H9 (cell line): ENCODE results near the gene ITGB2. TPM values are rescaled to one million over a fixed set of nuclear protein-coding genes. Genes with fewer than 3 reads are reported as not detected.

ENCODE experiments used
- DNase-seq: peaks from one replicate; pipeline ENCODE4 v3.0.0-alpha.2; 2017
- H2AFZ ChIP-seq: one replicate; pipeline ENCODE4 v1.6.1; 2013; ENCODE audit warnings: mild to moderate bottlenecking, low read length, control low read depth, moderate library complexity
- H2AK5ac ChIP-seq: 2 replicates; pipeline ENCODE4 v1.6.1; 2013; ENCODE audit warnings: low read length, control low read depth, mixed read lengths; ENCODE audit not compliant: insufficient read length
- H2BK120ac ChIP-seq: one replicate; pipeline ENCODE4 v1.6.1; 2013; ENCODE audit warnings: low read depth, mild to moderate bottlenecking, low read length, control low read depth, inconsistent platforms; ENCODE audit not compliant: poor library complexity, severe bottlenecking
- H2BK12ac ChIP-seq: 2 replicates; pipeline ENCODE4 v1.6.1; 2013; ENCODE audit warnings: low read length, control low read depth, mixed read lengths, low read depth; ENCODE audit not compliant: insufficient read length
- H2BK15ac ChIP-seq: 2 replicates; pipeline ENCODE4 v1.6.1; 2013; ENCODE audit warnings: low read depth, low read length, control low read depth
- H2BK20ac ChIP-seq: one replicate; pipeline ENCODE4 v1.6.1; 2013; ENCODE audit warnings: low read depth, mild to moderate bottlenecking, low read length, control low read depth, inconsistent platforms; ENCODE audit not compliant: poor library complexity, severe bottlenecking
- H2BK5ac ChIP-seq: 2 replicates; pipeline ENCODE4 v1.6.1; 2013; ENCODE audit warnings: low read length, control low read depth, mixed read lengths; ENCODE audit not compliant: insufficient read length
- H3K14ac ChIP-seq: 2 replicates; pipeline ENCODE4 v1.6.1; 2013; ENCODE audit warnings: low read length, control low read depth; ENCODE audit not compliant: insufficient read depth
- H3K18ac ChIP-seq: 2 replicates; pipeline ENCODE4 v1.6.1; 2013; ENCODE audit warnings: low read depth, mild to moderate bottlenecking, mixed read lengths, low read length, control low read depth; ENCODE audit not compliant: insufficient read length
- H3K23ac ChIP-seq: 2 replicates; pipeline ENCODE4 v1.6.1; 2013; ENCODE audit warnings: low read length, control low read depth, mixed read lengths, low read depth; ENCODE audit not compliant: insufficient read length
- H3K23me2 ChIP-seq: 2 replicates; pipeline ENCODE4 v1.6.1; 2013; ENCODE audit warnings: low read depth, mild to moderate bottlenecking, mixed read lengths, low read length, control low read depth; ENCODE audit not compliant: insufficient read length, poor library complexity, severe bottlenecking
- H3K27ac ChIP-seq: 2 replicates; pipeline ENCODE4 v1.5.1; 2013; ENCODE audit warnings: low read length, control low read depth, mixed read lengths, low read depth; ENCODE audit not compliant: insufficient read length
- H3K27me3 ChIP-seq: 2 replicates; pipeline ENCODE4 v1.6.1; 2013; ENCODE audit warnings: low read length, control low read depth, inconsistent platforms; ENCODE audit not compliant: insufficient read depth
- H3K4ac ChIP-seq: 2 replicates; pipeline ENCODE4 v1.6.1; 2013; ENCODE audit warnings: low read depth, mild to moderate bottlenecking, control low read depth, inconsistent platforms, low read length, moderate library complexity
- H3K4me1 ChIP-seq: 2 replicates; pipeline ENCODE4 v1.6.1; 2013; ENCODE audit warnings: low read length, control low read depth, inconsistent platforms; ENCODE audit not compliant: insufficient read depth
- H3K4me2 ChIP-seq: 2 replicates; pipeline ENCODE4 v1.6.1; 2013; ENCODE audit warnings: low read length, control low read depth, mixed read lengths; ENCODE audit not compliant: insufficient read length, insufficient read depth
- H3K56ac ChIP-seq: 2 replicates; pipeline ENCODE4 v1.6.1; 2013; ENCODE audit warnings: low read depth, mild to moderate bottlenecking, mixed read lengths, low read length, control low read depth; ENCODE audit not compliant: insufficient read length
- H3K79me1 ChIP-seq: 2 replicates; pipeline ENCODE4 v1.6.1; 2013; ENCODE audit warnings: low read depth, mild to moderate bottlenecking, moderate library complexity, low read length, control low read depth, inconsistent platforms; ENCODE audit not compliant: insufficient read depth, poor library complexity, severe bottlenecking
- H3K79me2 ChIP-seq: 2 replicates; pipeline ENCODE4 v1.6.1; 2013; ENCODE audit warnings: low read length, control low read depth, inconsistent platforms; ENCODE audit not compliant: insufficient read depth
- H3K9ac ChIP-seq: 2 replicates; pipeline ENCODE4 v1.6.1; 2013; ENCODE audit warnings: low read length, control low read depth, mixed read lengths; ENCODE audit not compliant: insufficient read length; ENCODE audit errors: extremely low read depth
- H3K9me3 ChIP-seq: one replicate; pipeline ENCODE4 v1.6.1; 2013; ENCODE audit warnings: low read depth, low read length, inconsistent platforms; ENCODE audit not compliant: control insufficient read depth
- H3T11ph ChIP-seq: one replicate; pipeline ENCODE4 v1.6.1; 2013; ENCODE audit warnings: mild to moderate bottlenecking, low read length, control low read depth, inconsistent platforms
- H4K20me1 ChIP-seq: one replicate; pipeline ENCODE4 v1.6.1; 2013; ENCODE audit not compliant: control insufficient read depth, insufficient read length, insufficient read depth
- H4K5ac ChIP-seq: 2 replicates; pipeline ENCODE4 v1.6.1; 2013; ENCODE audit warnings: low read depth, mild to moderate bottlenecking, mixed read lengths, low read length, control low read depth; ENCODE audit not compliant: insufficient read length
- H4K8ac ChIP-seq: replicated peaks from 2 replicates; pipeline ENCODE4 v1.6.1; 2013; ENCODE audit warnings: low read length, control low read depth, mixed read lengths, low read depth; ENCODE audit not compliant: insufficient read length
- H4K91ac ChIP-seq: 2 replicates; pipeline ENCODE4 v1.6.1; 2013; ENCODE audit warnings: low read depth, mild to moderate bottlenecking, moderate library complexity, mixed read lengths, low read length, control low read depth; ENCODE audit not compliant: insufficient read length
- H3K27ac Mint-ChIP-seq, 3 experiments: 2 replicates in 2 of 3; 3 replicates in 1 of 3; pipeline ENCODE4 v1.8.0; 2020 to 2021; ENCODE audit warnings: mixed read lengths in 3 of 3, mild to moderate bottlenecking in 1 of 3, moderate library complexity in 1 of 3
- H3K27me3 Mint-ChIP-seq: 2 replicates; pipeline ENCODE4 v1.8.0; 2021; ENCODE audit warnings: low read depth, mild to moderate bottlenecking, moderate library complexity, mixed read lengths
- H3K36me3 Mint-ChIP-seq, 3 experiments: 2 replicates in 2 of 3; 3 replicates in 1 of 3; pipeline ENCODE4 v1.8.0; 2020 to 2021; ENCODE audit warnings: low read depth in 3 of 3, mixed read lengths in 3 of 3; ENCODE audit not compliant: insufficient read depth in 1 of 3
- H3K4me1 Mint-ChIP-seq, 2 experiments: 2 replicates each; pipeline ENCODE4 v1.8.0; 2020; ENCODE audit warnings: mixed read lengths in 2 of 2
- H3K4me3 Mint-ChIP-seq, 2 experiments: 2 replicates in 1 of 2; 3 replicates in 1 of 2; pipeline ENCODE4 v1.8.0; 2020 to 2021; ENCODE audit warnings: mild to moderate bottlenecking in 2 of 2, mixed read lengths in 2 of 2, moderate library complexity in 1 of 2
- H3K9me3 Mint-ChIP-seq, 2 experiments: 2 replicates in 1 of 2; 3 replicates in 1 of 2; pipeline ENCODE4 v1.8.0; 2020; ENCODE audit warnings: mild to moderate bottlenecking in 2 of 2, mixed read lengths in 2 of 2, moderate library complexity in 1 of 2
- WGBS: extraction: QIAGEN DNeasy Blood & Tissue Kit; methylation state at CpG from one replicate; pipeline ENCODE4 v1.1.7; 2013; ENCODE audit warnings: missing lambda C conversion rate, low lambda C conversion rate, mixed read lengths; ENCODE audit not compliant: insufficient read length; ENCODE audit errors: extremely low coverage; 5-methylcytosine and 5-hydroxymethylcytosine counted together
- total RNA-seq: library from RNA; stranded (reverse); gene quantifications from 2 replicates; pipeline ENCODE4 v1.2.1, GENCODE V29; 2021
- TF ChIP-seq, protein P1 (sequence below): fragments of 200-600 bp; sonication (generic); conservative IDR thresholded peaks from 3 replicates; pipeline ENCODE4 v1.8.0; 2021; ENCODE audit warnings: antibody characterized with exemption, mild to moderate bottlenecking

ITGB2 gene
- total RNA-seq, 1 experiment from 2014 or later = 1.1 TPM

DNA sequence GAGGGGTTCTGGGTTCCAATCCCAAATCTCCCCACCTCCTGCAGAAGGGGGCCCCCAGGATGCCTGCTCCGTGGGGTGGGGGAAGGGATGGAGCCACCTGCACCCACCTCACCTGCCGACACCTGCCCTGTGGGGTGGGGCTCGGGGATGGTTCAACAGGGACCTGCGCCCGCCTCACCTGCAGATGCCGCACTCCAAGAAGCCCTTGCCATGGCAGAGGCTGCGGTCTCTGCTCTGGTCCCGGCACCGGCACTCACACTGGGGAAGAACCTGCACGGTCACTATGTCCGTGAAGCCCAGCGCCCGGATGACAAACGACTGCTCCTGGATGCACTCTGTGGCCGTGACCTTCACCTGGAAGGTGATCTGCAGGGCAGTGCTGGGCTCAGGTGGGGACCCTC lies 29.1 kb downstream of the ITGB2 start:
- H3K36me3 Mint-ChIP-seq = no peaks in the 10 kb centered on the region
- Histone ChIP-seq H3K27ac (no peak overlapping the region), H2AK5ac (no peak overlapping the region), H2AFZ (no peak overlapping the region), H4K5ac (no peak overlapping the region), H3K79me1 (no peaks in the 10 kb centered on the region), H3K18ac (no peak overlapping the region), H4K91ac (no peak overlapping the region), H3T11ph (no peak overlapping the region), H3K23me2 (no peaks in the 10 kb centered on the region), H2BK15ac (no peak overlapping the region), H2BK20ac (no peak overlapping the region), H4K20me1 (no peaks in the 10 kb centered on the region), H4K8ac (no peak overlapping the region), H3K4ac (no peak overlapping the region), H3K4me2 (no peak overlapping the region), H2BK120ac (no peak overlapping the region), H2BK5ac (no peak overlapping the region), H3K27me3 (no peaks in the 10 kb centered on the region), H3K9ac (no peak overlapping the region), H3K4me1 (no peaks in the 10 kb centered on the region), H3K79me2 (no peaks in the 10 kb centered on the region), H3K23ac (no peak overlapping the region), H3K9me3 (no peaks in the 10 kb centered on the region), H3K14ac (no peak overlapping the region), H3K56ac (no peak overlapping the region), H2BK12ac (no peak overlapping the region)
- H3K4me3 Mint-ChIP-seq = no peak overlapping the region
- H3K27ac Mint-ChIP-seq = no peak overlapping the region
- no peaks in the 10 kb centered on the region; a peak in 1 of 5 replicates for H3K9me3 Mint-ChIP-seq
- 0 out of 4 replicates have a peak, but pooled peaks cover 0 to 3% of the 10 kb centered on the region in 2 experiments for H3K4me1 Mint-ChIP-seq
- H3K27me3 Mint-ChIP-seq = peaks cover 10% of the 10 kb centered on the region
- DNase-seq = no peak
- TF ChIP-seq, protein P1, sequence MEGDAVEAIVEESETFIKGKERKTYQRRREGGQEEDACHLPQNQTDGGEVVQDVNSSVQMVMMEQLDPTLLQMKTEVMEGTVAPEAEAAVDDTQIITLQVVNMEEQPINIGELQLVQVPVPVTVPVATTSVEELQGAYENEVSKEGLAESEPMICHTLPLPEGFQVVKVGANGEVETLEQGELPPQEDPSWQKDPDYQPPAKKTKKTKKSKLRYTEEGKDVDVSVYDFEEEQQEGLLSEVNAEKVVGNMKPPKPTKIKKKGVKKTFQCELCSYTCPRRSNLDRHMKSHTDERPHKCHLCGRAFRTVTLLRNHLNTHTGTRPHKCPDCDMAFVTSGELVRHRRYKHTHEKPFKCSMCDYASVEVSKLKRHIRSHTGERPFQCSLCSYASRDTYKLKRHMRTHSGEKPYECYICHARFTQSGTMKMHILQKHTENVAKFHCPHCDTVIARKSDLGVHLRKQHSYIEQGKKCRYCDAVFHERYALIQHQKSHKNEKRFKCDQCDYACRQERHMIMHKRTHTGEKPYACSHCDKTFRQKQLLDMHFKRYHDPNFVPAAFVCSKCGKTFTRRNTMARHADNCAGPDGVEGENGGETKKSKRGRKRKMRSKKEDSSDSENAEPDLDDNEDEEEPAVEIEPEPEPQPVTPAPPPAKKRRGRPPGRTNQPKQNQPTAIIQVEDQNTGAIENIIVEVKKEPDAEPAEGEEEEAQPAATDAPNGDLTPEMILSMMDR = no peak
- no CpG with 5 or more reads among the region's 15 CpGs for WGBS
